Suprapubic skin (tissue), 4 donors: ENCODE measurements around the gene INSR. TPM values are rescaled to one million over a fixed set of nuclear protein-coding genes. Genes with fewer than 3 reads are reported as not detected.
A peak's percentile ranks its signal among the peaks of the same experiment; 100 is the strongest.

ENCODE experiments used
- DNase-seq, 2 donors: peaks; one replicate each; pipeline ENCODE4 v3.0.0-alpha.2; 2019; ENCODE audit warnings: low spot score in 2 of 2
- H3K27ac ChIP-seq: fragments of 200-600 bp; sonication (generic); one replicate; pipeline ENCODE4 v1.5.1; 2019
- H3K27me3 ChIP-seq: fragments of 200-600 bp; sonication (generic); one replicate; pipeline ENCODE4 v1.5.1; 2019
- H3K36me3 ChIP-seq: fragments of 200-600 bp; sonication (generic); one replicate; pipeline ENCODE4 v1.5.1; 2019
- H3K4me1 ChIP-seq: fragments of 200-600 bp; sonication (generic); one replicate; pipeline ENCODE4 v1.5.1; 2019
- H3K4me3 ChIP-seq: fragments of 200-600 bp; sonication (generic); one replicate; pipeline ENCODE4 v1.5.1; 2019; ENCODE audit warnings: mild to moderate bottlenecking
- H3K9me3 ChIP-seq: fragments of 200-600 bp; sonication (generic); one replicate; pipeline ENCODE4 v1.5.1; 2019
- CTCF ChIP-seq, 2 donors: fragments of 200-600 bp in 1 of 2; fragments of 450-650 bp in 1 of 2; sonication (generic) in 1 of 2; IDR thresholded peaks; one replicate each; pipeline ENCODE4 v1.5.1; 2016 to 2019; ENCODE audit warnings: antibody characterized with exemption in 2 of 2, mild to moderate bottlenecking in 1 of 2, moderate library complexity in 1 of 2
- EP300 ChIP-seq: sonication (generic); formaldehyde crosslinking; IDR thresholded peaks from one replicate; pipeline ENCODE4 v1.6.1; 2017; ENCODE audit warnings: antibody characterized with exemption
- POLR2A ChIP-seq, 2 donors: fragments of 450-650 bp; IDR thresholded peaks; one replicate each; pipeline ENCODE4 v1.6.1; 2017; ENCODE audit warnings: antibody characterized with exemption in 2 of 2, mild to moderate bottlenecking in 2 of 2, moderate library complexity in 2 of 2
- POLR2AphosphoS5 ChIP-seq, 3 donors: sonication (generic); formaldehyde crosslinking; IDR thresholded peaks; one replicate each; pipeline ENCODE4 v1.6.1; 2017; ENCODE audit warnings: antibody characterized with exemption in 3 of 3
- WGBS: methylation state at CpG from one replicate; pipeline ENCODE4 v1.1.5; 2018; 5-methylcytosine and 5-hydroxymethylcytosine counted together
- total RNA-seq, 4 donors: library from RNA; depleted of rRNA; stranded (reverse); fragments of >200 nt; gene quantifications; one replicate each; pipeline ENCODE4 v1.1.0, GENCODE V29; 2016

The INSR gene
- total RNA-seq, 4 donors from 2014 or later, result 51.5 to 173 (median 77.8) TPM

GRCh38 chr19:7250057-7250596 lies 44.1 kb downstream of the INSR start:
- WGBS, result 48% methylated on average over 1 of the region's 1 CpG
- DNase-seq, result no peak
- Histone ChIP-seq H3K4me3 (no peak overlapping the region), H3K4me1 (peaks cover 19% of the 10 kb centered on the region), H3K27me3 (no peaks in the 10 kb centered on the region), H3K9me3 (no peaks in the 10 kb centered on the region), H3K27ac (no peak overlapping the region), H3K36me3 (no peaks in the 10 kb centered on the region)
- TF ChIP-seq POLR2A (IDR thresholded peaks at IDR 0.05), result no peak
- no peak for TF ChIP-seq CTCF (IDR thresholded peaks at IDR 0.05)
- no peak for TF ChIP-seq POLR2AphosphoS5 (IDR thresholded peaks at IDR 0.05)
- TF ChIP-seq EP300, result no peak

- no peaks in the 10 kb centered on the region for H3K9me3 ChIP-seq
- peak overlapping the region; percentile 55 for H3K27ac ChIP-seq
- no peak overlapping the region for H3K4me3 ChIP-seq
- H3K36me3 ChIP-seq, result no peaks in the 10 kb centered on the region
- H3K4me1 ChIP-seq, result peaks cover 18% of the 10 kb centered on the region
- 51% methylated on average over 4 of the region's 4 CpGs for WGBS
- H3K27me3 ChIP-seq, result no peaks in the 10 kb centered on the region
- TF ChIP-seq POLR2A (IDR thresholded peaks at IDR 0.05) (no peak), CTCF (IDR thresholded peaks at IDR 0.05) (no peak), EP300 (no peak), POLR2AphosphoS5 (IDR thresholded peaks at IDR 0.05) (no peak)
- no peak for DNase-seq
Observed at GRCh38 chr19:7247155-7247554, 47.1 kb downstream of the INSR start.

- no peaks in the 10 kb centered on the region for H3K9me3 ChIP-seq
- DNase-seq, result no peak
- WGBS, result 97% methylated on average over 2 of the region's 2 CpGs
- H3K36me3 ChIP-seq, result no peaks in the 10 kb centered on the region
- TF ChIP-seq EP300 (no peak), CTCF (IDR thresholded peaks at IDR 0.05) (no peak), POLR2A (IDR thresholded peaks at IDR 0.05) (no peak), POLR2AphosphoS5 (IDR thresholded peaks at IDR 0.05) (no peak)
- H3K27ac ChIP-seq, result peak overlapping the region; percentile 55
- H3K4me1 ChIP-seq, result peaks cover 20% of the 10 kb centered on the region
- no peak overlapping the region for H3K4me3 ChIP-seq
- no peaks in the 10 kb centered on the region for H3K27me3 ChIP-seq
Observed at GRCh38 chr19:7246601-7247000, 47.6 kb downstream of the INSR start.

GRCh38 chr19:7242601-7243258 lies 51.5 kb downstream of the INSR start:
- H3K9me3 ChIP-seq, result no peaks in the 10 kb centered on the region
- no peaks in the 10 kb centered on the region for H3K36me3 ChIP-seq
- H3K27ac ChIP-seq, result peak overlapping the region; percentile 73
- TF ChIP-seq CTCF (IDR thresholded peaks at IDR 0.05) (no peak), POLR2A (IDR thresholded peaks at IDR 0.05) (no peak), EP300 (no peak), POLR2AphosphoS5 (IDR thresholded peaks at IDR 0.05) (no peak)
- peaks cover 10% of the 10 kb centered on the region for H3K4me1 ChIP-seq
- DNase-seq, result no peak
- 47% methylated on average over 9 of the region's 9 CpGs for WGBS
- no peak overlapping the region for H3K4me3 ChIP-seq
- H3K27me3 ChIP-seq, result no peaks in the 10 kb centered on the region

GRCh38 chr19:7238051-7238450 lies 56.2 kb downstream of the INSR start:
- WGBS, result 52% methylated on average over 4 of the region's 4 CpGs
- Histone ChIP-seq H3K9me3 (no peaks in the 10 kb centered on the region), H3K27ac (no peak overlapping the region), H3K4me1 (peaks cover 19% of the 10 kb centered on the region), H3K4me3 (no peak overlapping the region), H3K27me3 (no peaks in the 10 kb centered on the region), H3K36me3 (no peaks in the 10 kb centered on the region)
- DNase-seq, result no peak
- TF ChIP-seq EP300 (no peak), POLR2AphosphoS5 (IDR thresholded peaks at IDR 0.05) (no peak), POLR2A (IDR thresholded peaks at IDR 0.05) (no peak), CTCF (IDR thresholded peaks at IDR 0.05) (no peak)
